ENCODE data around the gene PIANP.

The PIANP gene

GRCh38 chr12:6701078-6701768, 608 bp upstream of the PIANP start:
- DNase-seq = no peak

GRCh38 chr12:6699989-6700645, 498 bp downstream of the PIANP start:
- DNase-seq = peak; percentile 34 to 46

- DNase-seq = no peak
Measured at GRCh38 chr12:6699259-6699988, 1.2 kb downstream of the PIANP start.

- DNase-seq = no peak
Measured at GRCh38 chr12:6698352-6699046, 2.1 kb downstream of the PIANP start.

DNA sequence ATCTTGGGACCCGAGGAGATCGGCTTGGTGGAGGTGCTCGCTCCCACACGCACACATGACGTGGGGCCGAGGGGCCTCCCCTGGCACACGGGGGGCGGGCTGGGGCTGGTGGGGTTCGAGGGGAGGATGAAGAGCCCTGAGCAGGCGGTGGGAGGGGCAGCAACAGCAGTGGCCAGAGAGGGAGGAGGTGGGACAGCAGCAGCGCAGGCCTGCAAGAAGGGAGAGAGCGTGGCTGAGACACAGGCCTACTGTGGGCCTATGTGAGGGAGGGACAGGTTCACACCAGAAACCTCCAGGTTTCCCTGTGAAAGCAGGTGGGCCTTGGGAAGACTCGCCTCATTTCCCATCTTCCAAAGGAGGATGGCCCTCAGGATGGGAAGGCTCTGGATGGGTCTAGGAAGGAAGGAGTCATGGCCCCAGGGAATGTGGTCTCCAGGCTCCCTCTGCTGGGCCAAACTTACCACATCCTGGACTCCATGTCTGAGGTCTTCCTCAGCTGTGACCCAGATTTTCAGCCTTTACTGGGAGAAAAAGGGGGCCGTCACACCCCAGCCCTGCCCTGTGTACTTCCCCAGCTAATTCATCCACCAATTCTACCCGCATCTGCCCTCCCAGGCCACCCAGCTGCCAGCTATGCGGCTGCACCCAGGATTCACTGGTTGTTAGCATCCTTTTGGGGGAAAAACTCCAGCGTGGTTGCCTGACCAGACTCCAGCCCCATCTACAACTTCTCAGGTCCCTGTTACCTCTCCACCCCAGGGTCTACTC, 2.8 kb downstream of the PIANP start:
- DNase-seq = peak; percentile 43 to 44

GRCh38 chr12:6696690-6697583, 3.7 kb downstream of the PIANP start:
- DNase-seq = no peak

- no peak for DNase-seq
Measured at GRCh38 chr12:6695313-6696045, 5.1 kb downstream of the PIANP start.

DNA sequence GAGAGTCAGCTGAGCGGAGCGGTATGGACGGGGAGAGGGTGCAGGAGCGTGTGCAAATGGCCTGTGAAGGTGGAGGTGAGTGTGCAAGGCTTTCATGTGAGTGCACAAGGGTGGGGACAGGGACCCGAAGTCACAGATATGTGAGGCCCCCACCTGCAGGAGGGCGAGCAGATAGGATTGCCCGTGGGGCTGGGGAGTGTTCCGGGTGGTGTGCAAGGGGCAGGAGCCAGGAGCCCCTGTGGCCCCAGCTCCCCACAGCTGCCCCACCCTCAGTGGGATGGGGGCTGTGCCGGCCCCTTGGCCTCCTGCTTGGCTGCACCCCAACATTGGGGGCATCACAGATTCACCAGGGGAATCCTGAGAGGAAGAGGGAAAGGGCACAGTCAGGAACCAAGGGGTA, 5.9 kb downstream of the PIANP start:
- no peak for DNase-seq

DNA sequence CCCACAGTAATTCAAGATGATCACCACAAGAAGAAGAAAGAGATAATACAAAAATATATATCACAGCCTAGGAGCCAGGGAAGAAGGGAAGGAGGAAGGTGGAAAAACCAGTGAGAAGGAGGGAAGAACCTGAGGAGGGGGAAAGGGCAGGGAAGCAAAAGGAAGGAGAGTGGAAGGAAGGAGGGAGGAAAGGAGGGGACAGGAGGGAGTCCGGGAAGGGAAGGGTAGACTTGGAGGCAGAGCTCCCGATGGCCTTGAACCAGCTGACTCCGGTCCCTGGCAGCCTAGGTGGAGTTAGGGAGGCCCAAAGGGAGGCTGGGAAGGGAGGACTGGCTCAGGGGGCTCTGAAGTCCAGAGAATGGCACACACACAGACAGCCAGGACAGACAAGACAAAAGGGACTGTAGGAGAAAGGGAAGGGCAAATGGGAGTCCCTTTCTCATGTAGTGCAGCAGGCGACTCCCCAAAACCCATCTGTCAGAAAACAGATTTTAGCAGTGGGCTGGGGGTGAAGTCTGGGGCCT, 6.7 kb downstream of the PIANP start:
- DNase-seq = no peak

DNA sequence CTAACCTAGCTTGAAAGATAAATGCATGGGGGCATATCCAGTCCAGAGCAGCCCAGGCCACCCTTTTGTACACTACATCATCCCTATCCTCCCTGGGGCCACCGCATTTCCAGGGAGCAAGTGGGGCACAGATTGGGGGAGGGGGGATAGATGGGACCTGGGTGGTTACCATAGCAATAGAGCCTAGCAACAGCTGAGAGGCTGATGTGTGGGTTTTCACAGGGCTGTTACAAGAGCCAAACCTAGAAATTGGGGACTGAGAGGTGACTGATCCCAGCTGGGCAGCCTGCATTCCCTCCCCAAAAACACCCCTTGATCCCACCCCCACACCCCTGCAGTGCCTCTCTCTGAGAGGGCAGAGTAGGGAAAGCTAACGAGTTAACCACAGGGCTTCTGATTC, 7.7 kb downstream of the PIANP start:
- no peak for DNase-seq

- no peak for DNase-seq
Measured at GRCh38 chr12:6691473-6691872, 9.1 kb downstream of the PIANP start.

DNA sequence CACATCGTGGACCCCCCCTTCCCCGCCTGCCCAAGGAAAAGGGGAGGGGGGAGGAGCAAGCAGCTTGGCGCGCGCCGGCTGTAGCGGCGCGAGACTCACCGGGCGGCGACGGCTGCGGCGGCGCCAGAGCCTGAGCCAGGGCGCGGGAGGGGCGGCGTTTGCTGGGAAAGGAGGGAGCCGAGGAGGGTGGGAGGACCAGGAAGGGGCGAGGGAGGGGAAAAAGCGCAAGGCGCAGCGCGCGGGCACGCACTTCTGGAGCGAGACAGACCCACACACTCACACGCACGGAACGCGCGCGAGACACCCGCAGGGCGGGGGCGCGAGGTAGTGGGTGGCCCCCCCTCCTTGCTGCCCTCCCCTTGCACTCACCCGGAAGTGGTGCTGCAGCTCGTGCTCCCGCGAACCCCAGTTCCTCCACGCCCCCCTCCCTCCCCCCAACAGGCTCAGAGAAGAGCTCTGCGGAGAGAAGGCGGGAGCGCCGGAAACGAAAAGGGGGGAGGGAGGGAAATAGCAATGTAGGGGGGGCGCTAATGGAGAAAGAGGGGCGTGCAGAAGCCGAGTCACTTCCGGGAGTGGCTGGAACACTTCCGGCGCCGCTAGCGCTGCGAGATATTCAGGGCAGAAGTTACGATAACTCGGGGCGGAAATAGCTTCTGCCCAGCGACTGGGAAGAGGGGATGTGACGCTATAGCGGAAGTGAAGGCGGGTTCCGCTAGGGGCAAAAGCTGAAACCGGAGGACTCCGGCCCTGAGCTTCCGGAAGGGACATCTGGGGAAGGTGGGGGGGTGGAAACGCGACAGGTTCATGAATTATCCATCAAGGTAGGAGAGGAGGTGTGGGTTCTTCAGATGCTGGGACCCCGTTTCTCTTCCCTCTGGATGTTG, 11.4 kb downstream of the PIANP start, which contains the start of gene ZNF384:
Gene ZNF384 (minus strand): TSS at position 377 of the 884 bp plus-strand sequence. CDS start 9,855 bp downstream, outside the sequence.
- peak; percentile 91 to 93 for DNase-seq

DNA sequence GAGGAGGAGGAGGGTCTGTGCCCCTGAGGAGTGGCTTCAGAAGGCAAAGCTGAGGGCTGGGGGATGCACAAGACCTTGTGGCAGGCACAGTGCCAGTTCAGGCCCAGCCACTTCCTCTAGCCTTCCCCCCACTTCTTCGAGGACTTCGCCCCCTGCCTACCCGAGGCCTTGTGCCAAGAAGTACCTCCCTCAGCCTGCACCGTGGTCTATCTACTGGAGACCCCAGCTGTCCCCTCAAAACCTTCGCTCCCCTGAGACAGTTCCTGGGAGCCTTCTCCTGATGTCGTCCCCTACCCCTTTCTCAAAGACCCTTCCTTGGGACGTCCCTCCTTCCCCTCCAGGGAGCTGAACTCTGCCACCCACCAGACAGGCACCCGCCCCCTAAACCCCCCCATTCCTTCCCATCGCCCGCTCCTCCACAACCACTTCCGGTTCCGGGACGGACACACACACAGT, 12.0 kb downstream of the PIANP start:
- DNase-seq = no peak

GRCh38 chr12:6685814-6686213, 14.8 kb downstream of the PIANP start:
- no peak for DNase-seq

- DNase-seq = peak; percentile 56 to 62
Measured at GRCh38 chr12:6684609-6685008, 16.0 kb downstream of the PIANP start.

DNA sequence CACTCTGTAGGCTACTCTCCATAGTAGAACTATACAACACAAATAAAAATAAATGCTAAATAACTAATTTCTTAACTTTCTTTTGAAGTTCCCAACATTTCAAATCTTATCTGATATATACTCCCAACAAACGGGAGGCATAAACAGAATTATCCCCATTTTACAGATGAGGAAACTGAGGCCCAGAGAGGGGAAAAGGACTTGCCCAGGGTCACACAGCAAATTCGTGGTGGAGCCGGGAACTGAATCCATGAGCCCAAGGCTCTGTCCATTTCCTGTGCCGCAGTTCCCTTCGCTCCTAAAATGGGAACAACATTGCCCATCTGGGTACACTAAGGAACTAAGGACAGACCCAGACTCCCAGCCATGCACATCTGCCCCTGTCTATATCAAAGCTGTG, 23.7 kb downstream of the PIANP start:
- no peak for DNase-seq

GRCh38 chr12:6672143-6672542, 28.5 kb downstream of the PIANP start:
- DNase-seq = no peak

- no peak for DNase-seq
Measured at GRCh38 chr12:6667559-6668210, 32.9 kb downstream of the PIANP start.

DNA sequence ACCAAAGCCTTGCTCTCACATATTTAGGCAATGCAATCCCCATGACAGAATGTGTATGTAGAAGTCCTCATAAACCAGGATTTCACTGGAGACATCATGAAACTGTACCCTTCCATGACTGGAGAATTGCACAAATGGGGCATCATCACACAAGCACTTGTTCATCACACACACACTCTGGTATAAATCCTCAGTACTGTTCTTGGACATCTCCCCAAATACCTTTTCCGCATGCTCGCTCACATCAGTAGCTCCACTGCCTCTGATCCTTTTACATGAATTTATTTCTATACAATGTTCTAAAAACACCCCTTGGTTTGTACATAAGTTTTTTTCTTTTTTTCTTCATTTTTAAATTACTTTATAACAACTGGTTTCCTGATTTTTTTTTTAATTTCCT, 34.4 kb downstream of the PIANP start:
- no peak for DNase-seq

All from activated T-cell treated with anti-CD3 and anti-CD28 coated beads, Interleukin-2, amount 50 U/mL, for 48 hours (primary cell).